ENCODE data around the gene ZNF174.

The ZNF174 gene

GRCh38 chr16:3400779-3401688, at the start of gene ZNF174, which contains the start of gene ZSCAN32:
Gene ZNF174, plus strand, starts transcription at chr16:3401215. Its CDS starts 790 bp downstream, at chr16:3402005.
Gene ZSCAN32, minus strand, starts transcription at chr16:3401004. Its CDS starts 3,447 bp downstream, at chr16:3397557.
- DNase-seq = peak; percentile 98

GRCh38 chr16:3355589-3355988, 45.4 kb upstream of the ZNF174 start, which contains the start of gene OR2C1:
Gene OR2C1, plus strand, starts transcription at chr16:3355889. Its CDS starts 52 bp downstream, at chr16:3355941.
- no peak for DNase-seq

DNA sequence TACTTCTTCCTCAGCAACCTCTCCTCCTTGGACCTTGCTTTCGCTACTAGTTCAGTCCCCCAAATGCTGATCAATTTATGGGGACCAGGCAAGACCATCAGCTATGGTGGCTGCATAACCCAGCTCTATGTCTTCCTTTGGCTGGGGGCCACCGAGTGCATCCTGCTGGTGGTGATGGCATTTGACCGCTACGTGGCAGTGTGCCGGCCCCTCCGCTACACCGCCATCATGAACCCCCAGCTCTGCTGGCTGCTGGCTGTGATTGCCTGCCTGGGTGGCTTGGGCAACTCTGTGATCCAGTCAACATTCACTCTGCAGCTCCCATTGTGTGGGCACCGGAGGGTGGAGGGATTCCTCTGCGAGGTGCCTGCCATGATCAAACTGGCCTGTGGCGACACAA, 44.9 kb upstream of the ZNF174 start:
- no peak for DNase-seq

DNA sequence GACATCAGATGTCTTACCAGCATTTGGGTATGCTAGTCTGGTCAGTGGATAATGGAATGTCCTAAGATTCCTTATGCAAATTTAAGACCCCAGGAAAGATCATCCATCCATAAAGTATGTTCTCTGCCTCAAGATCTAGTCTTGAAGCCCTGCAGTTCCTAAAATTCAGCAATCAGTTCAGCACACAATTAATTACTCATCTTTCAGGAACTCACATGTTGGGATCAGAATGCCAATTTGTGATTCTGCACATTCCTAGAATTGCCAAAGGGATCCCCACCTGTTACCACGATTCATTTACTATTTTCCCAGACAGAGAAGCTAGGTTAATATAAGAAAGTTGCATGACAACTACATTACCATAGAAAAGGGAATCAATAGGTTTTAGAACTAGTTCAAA, 42.1 kb upstream of the ZNF174 start:
- no peak for DNase-seq

DNA sequence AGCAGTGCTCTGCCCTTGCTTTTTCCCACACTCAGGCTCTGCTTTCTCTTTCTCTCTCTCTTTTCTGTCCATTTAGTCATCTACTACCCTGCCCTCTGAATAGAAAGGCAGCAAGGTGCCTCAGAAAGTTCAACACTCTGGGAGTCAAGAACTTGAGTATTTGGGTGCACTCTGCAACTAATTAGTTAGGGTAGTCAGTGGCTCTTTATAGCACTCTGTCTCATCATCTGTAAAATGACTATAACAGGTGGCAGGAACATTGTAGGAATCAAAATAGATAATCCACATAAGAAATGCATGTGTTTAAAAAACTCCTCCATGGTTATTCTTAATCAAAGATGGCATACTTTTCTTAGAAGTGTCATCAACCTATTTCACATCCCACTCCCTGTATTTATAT, 38.1 kb upstream of the ZNF174 start:
- DNase-seq = no peak

GRCh38 chr16:3363793-3364192, 37.2 kb upstream of the ZNF174 start:
- DNase-seq = no peak

GRCh38 chr16:3364774-3365427, 36.1 kb upstream of the ZNF174 start:
- peak; percentile 81 for DNase-seq

- no peak for DNase-seq
These were observed 31.9 kb upstream of the ZNF174 start for GRCh38 chr16:3369073-3369472.

DNA sequence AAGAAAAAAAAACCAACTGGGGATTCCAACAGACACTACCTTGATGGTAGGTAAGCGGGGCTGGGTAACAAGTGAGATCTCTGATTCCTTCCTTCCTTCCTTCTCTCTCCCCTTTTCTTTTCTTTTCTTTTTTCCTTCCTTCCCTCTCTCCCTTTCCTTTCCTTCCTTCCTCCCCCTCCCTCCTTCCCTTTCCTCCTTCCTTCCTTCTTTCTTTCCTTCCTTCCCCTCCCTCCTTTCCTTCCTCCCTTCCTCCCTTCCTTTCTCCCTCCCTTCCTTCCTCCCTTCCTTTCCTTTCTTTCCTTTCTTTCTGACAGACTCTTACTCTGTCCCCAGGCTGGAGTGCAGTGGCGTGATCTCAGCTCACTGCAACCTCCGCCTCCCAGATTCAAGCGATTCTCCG, 25.3 kb upstream of the ZNF174 start:
- DNase-seq = no peak

- DNase-seq = no peak
These were observed 23.1 kb upstream of the ZNF174 start for GRCh38 chr16:3377917-3378316.

GRCh38 chr16:3383045-3383448, 18.0 kb upstream of the ZNF174 start:
- DNase-seq = no peak

GRCh38 chr16:3388325-3388724, 12.7 kb upstream of the ZNF174 start:
- no peak for DNase-seq

DNA sequence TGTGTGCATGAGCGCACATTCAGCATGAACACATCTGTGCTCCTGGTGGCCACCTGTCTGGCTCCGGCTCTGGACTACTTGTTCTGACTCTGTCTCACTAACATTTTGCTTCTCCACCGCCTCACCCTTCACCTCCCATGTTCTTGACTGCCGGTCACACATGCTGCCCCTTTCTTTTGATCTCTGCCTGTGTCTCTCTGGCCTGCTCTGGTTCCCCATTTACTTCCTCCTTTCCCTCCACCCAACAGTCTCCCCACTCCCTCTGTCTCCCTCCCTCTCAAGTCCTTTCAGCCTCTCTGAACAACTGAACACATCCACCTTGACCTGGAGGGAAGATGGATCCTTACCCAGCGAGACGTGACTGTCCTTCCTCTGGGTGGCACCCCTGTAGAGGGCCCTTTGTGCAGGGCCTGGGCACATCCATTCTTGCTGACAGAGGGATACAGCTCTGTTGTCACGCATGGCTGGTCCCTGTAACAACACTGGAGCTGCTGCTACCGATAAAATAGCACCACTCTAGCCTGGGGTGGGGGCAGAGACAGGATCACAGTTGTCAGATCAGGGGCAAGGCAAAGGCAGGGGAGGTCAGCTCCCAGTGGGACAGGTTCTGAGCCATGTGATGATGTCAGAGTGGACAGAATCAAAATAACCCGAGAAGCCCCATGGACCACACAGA, 11.2 kb upstream of the ZNF174 start:
- DNase-seq = no peak

GRCh38 chr16:3400446-3400778, 603 bp upstream of the ZNF174 start:
- no peak for DNase-seq

DNA sequence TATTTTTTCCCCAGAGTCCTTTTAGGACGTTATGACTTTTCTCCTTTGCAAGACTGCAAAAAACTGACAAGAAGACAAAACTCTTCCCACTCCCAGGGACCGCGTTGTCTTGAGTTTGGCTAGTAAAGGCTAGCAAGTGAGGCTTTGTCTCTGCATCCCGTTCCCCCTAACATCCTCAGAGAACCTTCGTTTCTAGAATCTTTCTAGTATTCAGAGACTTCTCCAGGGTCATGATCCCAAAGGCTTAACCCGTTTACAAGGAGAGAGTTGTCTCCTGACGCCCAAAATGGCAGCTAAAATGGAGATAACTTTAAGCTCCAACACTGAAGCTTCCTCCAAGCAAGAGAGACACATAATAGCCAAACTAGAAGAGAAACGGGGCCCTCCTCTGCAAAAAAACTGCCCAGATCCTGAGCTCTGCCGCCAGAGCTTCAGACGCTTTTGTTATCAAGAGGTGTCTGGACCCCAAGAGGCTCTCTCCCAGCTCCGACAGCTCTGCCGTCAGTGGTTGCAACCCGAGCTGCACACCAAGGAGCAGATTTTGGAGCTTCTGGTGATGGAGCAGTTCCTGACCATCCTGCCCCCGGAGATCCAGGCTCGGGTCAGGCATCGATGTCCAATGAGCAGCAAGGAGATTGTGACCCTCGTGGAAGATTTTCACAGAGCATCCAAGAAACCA, 843 bp downstream of the ZNF174 start:
- DNase-seq = peak; percentile 16

GRCh38 chr16:3408561-3409197, 7.7 kb downstream of the ZNF174 start:
- DNase-seq = no peak

DNA sequence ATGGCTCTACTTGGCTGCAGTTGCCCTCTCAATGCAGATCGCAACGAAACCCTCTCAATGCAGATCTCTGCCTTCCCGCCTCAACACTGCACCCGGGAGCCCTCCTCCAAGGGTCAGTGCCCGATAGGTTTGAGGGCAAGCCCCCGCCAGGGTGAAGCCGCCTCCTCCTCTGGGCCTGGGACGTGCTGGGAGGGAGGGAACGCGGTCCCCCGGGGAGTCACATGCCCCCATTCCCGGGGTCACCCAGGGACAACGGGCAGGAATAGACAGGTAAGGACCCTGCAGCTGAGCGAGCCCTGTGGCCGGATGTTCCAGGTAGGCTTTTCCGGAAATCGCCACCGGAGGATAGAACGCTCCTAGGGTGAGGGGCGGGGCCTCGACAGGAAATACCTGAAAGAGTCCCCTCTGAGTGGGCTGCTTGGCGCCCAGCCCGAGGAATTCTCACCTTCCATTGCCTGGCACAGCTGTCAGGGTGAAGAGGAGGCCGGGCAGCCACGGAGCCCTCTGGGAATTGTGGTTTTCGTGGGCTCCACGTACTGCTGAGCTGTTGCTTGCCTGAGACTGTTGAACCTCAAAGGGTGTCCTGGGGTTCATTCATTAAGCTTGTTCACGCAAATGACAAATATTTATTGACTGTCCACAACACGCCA, 12.8 kb downstream of the ZNF174 start:
- DNase-seq = no peak

DNA sequence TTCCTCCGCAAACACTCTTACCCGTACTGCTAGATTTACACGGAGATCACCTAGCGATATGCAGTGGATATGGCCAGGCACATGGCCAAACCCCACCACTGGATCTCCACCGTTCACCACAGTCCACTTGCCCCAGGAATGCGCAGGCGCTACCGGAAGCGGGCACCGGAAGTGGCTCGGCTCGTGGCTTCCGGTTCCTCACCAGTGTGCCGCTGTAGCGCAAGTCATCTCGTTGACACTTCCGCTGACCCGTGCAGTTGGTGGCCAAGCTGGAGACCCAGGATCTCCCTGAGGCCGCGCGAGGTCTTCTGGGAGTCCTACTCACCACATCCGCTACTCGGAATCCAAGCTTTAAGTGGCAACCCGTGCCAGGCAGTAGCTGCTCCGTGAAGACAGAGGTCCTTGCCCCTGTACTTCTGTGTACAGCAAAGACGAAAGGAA, 30.8 kb downstream of the ZNF174 start:
- DNase-seq = no peak

DNA sequence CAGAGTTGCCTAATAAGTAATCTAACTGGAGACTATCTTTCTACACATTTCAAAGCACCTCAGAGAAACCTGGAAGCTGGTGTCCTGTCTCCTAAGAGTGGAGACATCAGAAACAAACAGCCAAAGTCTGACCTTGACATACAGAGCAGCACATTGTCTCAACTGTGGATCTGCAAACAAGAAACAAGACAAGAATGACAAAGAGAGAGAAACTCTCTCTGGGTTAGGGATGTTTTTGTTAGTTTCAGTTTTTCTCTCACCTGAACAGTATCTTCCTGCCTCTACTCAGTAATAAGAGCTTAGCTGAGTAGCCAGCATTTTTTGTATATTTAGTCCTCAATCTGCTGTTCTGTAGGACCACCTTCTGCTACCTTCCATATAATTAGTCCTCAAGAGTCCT, 33.4 kb downstream of the ZNF174 start:
- DNase-seq = no peak

DNA sequence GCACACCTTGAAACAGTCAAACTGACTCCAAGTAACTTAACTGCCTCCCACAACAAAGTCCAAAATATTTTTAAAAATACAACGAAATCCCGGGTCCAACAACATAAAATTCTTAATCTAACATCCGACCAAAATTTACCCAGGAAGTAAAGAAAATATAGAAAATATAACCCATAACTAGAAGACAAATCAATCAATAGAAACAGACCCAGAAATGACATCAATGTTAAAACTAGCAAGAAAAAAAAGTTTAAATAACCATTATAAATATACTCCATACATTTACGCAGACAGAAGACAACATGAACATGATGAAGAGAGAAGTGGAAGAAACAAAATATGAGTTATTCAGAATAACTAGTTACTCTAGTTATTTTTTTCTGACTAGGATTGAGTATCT, 38.6 kb downstream of the ZNF174 start:
- no peak for DNase-seq

DNA sequence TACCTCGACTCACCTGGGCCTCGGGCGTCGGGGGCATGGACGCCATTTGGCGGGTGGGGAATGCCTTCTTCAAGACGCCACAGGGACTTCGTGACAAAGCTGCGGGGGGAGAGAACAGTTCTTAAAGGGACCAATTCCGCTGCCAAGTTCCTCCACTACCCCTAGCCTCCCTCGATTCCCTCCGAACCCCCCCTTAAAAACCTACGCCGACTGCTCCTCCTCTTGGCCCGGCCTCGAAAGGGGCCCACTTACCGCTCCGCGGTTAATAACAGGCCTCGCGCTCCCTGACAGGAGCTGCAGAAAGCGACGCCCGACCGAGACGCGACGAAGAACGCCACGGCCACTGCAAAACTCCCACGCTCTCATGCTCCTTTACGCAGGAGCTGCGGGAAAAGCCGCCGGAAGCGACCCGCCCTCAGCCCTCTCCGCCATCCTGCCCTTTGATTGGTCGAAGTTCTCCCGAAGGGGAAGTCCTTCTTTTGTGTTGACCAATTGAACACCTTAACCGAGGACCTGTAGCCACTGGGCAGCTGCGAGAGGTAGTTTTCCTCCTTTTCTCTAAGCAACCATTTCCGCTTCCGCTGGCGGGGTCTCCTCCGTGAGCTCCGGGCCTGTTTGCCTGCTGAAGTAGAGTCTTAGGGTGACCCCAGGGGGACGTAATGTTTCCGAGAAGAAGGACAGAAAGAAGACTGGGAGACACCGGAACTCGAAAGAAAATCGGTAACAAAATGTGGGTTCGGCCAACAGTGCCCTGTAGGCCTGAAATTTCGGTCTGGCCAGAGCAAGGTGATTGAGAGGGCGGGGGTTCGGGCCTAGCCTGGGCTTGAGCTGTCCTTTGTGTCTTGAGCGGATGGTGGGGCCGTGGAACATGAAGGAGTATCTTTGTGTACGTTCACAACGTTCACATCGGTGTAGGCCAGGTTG, 42.4 kb downstream of the ZNF174 start, which contains the start of the genes NAA60 and ZNF597:
TSS of gene NAA60 (plus strand) at position 573 of the 924 bp plus-strand sequence. CDS start 32,548 bp downstream, outside the sequence.
TSS of gene ZNF597 (minus strand) at position 397 of the 924 bp plus-strand sequence. CDS start at position 46, 351 bp downstream.
- peak; percentile 62 for DNase-seq
